Neural progenitor cell (in vitro differentiated cells): ENCODE measurements around the gene NELL2.

Source experiments
- EZH2 ChIP-seq: fragments of 200-600 bp; sonication (generic); IDR thresholded peaks from 2 replicates; pipeline ENCODE4 v1.6.1; 2017; ENCODE audit warnings: antibody characterized with exemption, mild to moderate bottlenecking, moderate library complexity
- TF ChIP-seq, protein P1 (sequence below): fragments of 200-600 bp; sonication (generic); IDR thresholded peaks from 2 replicates; pipeline ENCODE4 v1.5.1; 2017; ENCODE audit warnings: antibody characterized with exemption, mild to moderate bottlenecking

DNA sequence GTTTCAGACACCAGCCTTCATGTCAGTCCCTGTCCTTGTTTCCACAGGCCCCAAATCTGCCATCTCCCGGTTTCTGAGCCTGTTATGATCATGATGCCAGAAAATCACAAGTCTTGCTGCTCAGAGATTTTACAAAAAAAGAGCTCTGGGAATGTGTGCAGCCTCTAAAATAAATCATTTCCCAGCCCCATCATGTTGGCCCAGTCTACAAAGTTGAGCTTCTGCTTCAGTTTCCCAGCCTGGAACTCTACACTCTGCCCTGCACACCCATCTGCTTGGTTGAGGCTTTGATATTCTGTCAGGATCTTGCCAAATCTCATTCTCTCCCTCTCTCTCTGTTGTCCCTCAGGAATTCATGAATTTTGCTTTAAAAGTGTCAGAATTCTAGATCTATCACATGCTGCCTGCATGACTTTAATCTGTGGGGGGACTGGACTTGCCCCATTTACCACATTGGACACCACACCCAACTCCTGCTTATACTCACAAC, 45.5 kb downstream of the NELL2 start:
- no peak for TF ChIP-seq EZH2
- TF ChIP-seq, protein P1, sequence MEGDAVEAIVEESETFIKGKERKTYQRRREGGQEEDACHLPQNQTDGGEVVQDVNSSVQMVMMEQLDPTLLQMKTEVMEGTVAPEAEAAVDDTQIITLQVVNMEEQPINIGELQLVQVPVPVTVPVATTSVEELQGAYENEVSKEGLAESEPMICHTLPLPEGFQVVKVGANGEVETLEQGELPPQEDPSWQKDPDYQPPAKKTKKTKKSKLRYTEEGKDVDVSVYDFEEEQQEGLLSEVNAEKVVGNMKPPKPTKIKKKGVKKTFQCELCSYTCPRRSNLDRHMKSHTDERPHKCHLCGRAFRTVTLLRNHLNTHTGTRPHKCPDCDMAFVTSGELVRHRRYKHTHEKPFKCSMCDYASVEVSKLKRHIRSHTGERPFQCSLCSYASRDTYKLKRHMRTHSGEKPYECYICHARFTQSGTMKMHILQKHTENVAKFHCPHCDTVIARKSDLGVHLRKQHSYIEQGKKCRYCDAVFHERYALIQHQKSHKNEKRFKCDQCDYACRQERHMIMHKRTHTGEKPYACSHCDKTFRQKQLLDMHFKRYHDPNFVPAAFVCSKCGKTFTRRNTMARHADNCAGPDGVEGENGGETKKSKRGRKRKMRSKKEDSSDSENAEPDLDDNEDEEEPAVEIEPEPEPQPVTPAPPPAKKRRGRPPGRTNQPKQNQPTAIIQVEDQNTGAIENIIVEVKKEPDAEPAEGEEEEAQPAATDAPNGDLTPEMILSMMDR: no peak
